Stimulated activated CD8-positive, alpha-beta memory T cell treated with anti-CD3 and anti-CD28 coated beads, Interleukin-4, amount 100 ng/mL, for 1 hour (primary cell): ENCODE measurements around the gene APPL2.

ENCODE experiments used
- DNase-seq, 2 donors: peaks; one replicate each; pipeline ENCODE4 v3.0.0-alpha.2; 2020; ENCODE audit warnings: low read depth in 2 of 2, low spot score in 1 of 2

APPL2 gene

GRCh38 chr12:105235732-105236476 lies at the start of gene APPL2:
Gene APPL2 (minus strand): TSS chr12:105236174. CDS start chr12:105236012, 162 bp downstream.
- DNase-seq, result peak; percentile 60 to 64

- no peak for DNase-seq
Measured at GRCh38 chr12:105285378-105285777, 49.4 kb upstream of the APPL2 start.

GRCh38 chr12:105281694-105282049 lies 45.7 kb upstream of the APPL2 start:
- no peak for DNase-seq

- DNase-seq, result no peak
Measured at GRCh38 chr12:105280966-105281693, 45.2 kb upstream of the APPL2 start.

- DNase-seq, result peak; percentile 5 to 9
Measured at GRCh38 chr12:105279460-105280056, 43.6 kb upstream of the APPL2 start.

- no peak for DNase-seq
Measured at GRCh38 chr12:105278043-105278697, 42.2 kb upstream of the APPL2 start.

- DNase-seq, result no peak
Measured at GRCh38 chr12:105275997-105276733, 40.2 kb upstream of the APPL2 start.

GRCh38 chr12:105274571-105274970 lies 38.6 kb upstream of the APPL2 start:
- DNase-seq, result no peak

- DNase-seq, result no peak
Measured at GRCh38 chr12:105273601-105274000, 37.6 kb upstream of the APPL2 start.

- DNase-seq, result no peak
Measured at GRCh38 chr12:105272814-105273416, 36.9 kb upstream of the APPL2 start.

- DNase-seq, result no peak
Measured at GRCh38 chr12:105272152-105272551, 36.2 kb upstream of the APPL2 start.

GRCh38 chr12:105271364-105271763 lies 35.4 kb upstream of the APPL2 start:
- DNase-seq, result no peak

GRCh38 chr12:105270671-105271255 lies 34.8 kb upstream of the APPL2 start:
- DNase-seq, result no peak

- no peak for DNase-seq
Measured at GRCh38 chr12:105267711-105268110, 31.7 kb upstream of the APPL2 start.

GRCh38 chr12:105264771-105265170 lies 28.8 kb upstream of the APPL2 start:
- DNase-seq, result no peak

GRCh38 chr12:105262461-105263184 lies 26.6 kb upstream of the APPL2 start:
- DNase-seq, result no peak

- no peak for DNase-seq
Measured at GRCh38 chr12:105261010-105261409, 25.0 kb upstream of the APPL2 start.

- no peak for DNase-seq
Measured at GRCh38 chr12:105259226-105259625, 23.3 kb upstream of the APPL2 start.

GRCh38 chr12:105257321-105257728 lies 21.4 kb upstream of the APPL2 start:
- no peak for DNase-seq

- no peak for DNase-seq
Measured at GRCh38 chr12:105256921-105257320, 20.9 kb upstream of the APPL2 start.
